ENCODE measurements around the gene ASPHD2.

The ASPHD2 gene

DNA sequence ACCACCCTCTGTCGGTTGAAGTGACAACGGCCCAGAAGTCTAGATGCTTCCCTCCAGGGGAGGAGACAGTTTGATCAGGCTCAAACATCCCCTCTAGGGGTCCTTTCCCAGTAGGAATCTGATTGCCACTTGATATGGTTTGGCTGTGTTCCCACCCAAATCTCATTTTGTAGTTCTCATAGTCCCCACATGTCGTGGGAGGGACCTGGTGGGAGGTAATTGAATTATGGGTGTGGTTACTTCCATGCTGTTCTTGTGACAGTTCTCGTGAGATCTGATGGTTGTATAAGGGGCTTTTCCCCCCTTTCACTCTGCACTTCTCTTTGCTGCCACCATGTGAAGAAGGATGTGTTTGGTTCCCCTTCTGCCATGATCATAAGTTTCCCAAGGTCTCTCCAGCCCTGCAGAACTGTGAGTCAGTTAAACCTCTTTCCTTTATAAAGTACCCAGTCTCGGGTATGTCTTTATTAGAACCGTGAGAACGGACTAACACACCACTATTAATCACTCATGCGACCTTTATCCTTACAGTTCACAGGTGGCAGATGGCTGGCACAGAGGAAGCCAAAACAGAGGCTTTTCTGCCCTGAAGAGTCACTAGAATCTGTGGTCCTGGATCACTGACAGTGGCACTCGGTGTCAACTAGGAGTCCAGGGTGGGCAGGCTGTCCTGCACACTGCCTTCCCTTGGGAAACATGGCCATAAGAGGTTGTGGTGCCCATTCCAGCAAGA is 21.6 kb downstream of the ASPHD2 start:
- TF ChIP-seq, protein P1, sequence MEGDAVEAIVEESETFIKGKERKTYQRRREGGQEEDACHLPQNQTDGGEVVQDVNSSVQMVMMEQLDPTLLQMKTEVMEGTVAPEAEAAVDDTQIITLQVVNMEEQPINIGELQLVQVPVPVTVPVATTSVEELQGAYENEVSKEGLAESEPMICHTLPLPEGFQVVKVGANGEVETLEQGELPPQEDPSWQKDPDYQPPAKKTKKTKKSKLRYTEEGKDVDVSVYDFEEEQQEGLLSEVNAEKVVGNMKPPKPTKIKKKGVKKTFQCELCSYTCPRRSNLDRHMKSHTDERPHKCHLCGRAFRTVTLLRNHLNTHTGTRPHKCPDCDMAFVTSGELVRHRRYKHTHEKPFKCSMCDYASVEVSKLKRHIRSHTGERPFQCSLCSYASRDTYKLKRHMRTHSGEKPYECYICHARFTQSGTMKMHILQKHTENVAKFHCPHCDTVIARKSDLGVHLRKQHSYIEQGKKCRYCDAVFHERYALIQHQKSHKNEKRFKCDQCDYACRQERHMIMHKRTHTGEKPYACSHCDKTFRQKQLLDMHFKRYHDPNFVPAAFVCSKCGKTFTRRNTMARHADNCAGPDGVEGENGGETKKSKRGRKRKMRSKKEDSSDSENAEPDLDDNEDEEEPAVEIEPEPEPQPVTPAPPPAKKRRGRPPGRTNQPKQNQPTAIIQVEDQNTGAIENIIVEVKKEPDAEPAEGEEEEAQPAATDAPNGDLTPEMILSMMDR (IDR thresholded peaks at IDR 0.05; ENCODE audit: extremely low read depth, insufficient read depth, missing control alignments): no peak
- in situ Hi-C loops (cut with MboI; ENCODE audit: low pct_unique_long_range_greater_than_20kb, low sequenced_read_pairs, unreplicated experiment): loop anchor here (10.0 kb wide), 1 partner anchor 46 kb away; no protein-coding TSS in a partner anchor
- no peak for DNase-seq (ENCODE audit: low spot score)

DNA sequence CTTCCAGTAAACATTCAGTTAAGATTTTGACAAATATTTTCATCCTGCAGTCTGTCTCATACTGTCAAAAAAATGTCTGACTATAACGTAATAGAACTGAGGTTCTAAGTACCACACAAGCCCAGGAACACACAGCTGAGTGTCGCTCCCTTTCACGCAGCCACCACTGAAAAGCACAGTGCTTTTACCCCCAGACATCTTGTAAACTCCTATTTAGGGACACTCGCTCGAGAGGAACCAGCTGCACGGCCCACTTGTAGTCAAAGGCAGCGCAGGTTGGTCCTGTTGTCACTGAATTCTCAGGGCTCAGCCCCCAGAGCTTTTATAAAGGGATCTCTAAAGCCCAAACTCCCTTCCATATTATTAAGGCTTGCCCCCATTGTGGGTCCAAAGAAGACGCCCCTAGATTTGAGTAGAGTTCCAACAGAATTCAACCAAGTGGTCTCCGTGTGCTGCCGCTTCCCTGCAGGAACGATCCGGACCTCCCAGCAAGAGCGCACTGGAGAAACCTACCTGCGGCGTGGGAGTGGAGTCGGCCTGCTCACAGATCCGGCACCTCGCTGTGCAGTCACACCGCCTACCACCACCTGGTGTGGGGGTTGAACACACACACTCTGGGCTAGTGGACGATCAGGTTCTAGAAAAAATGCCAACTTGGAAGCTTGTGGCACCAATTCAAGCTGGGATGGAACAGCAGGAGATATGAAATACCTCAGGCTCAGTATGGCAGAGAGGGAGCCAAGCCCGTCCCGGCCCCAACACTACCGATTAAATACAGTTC is 23.4 kb downstream of the ASPHD2 start:
- TF ChIP-seq, protein P1 (IDR thresholded peaks at IDR 0.05; ENCODE audit: extremely low read depth, insufficient read depth, missing control alignments): no peak
- no peak for DNase-seq (ENCODE audit: low spot score)
- in situ Hi-C loops (cut with MboI; ENCODE audit: low pct_unique_long_range_greater_than_20kb, low sequenced_read_pairs, unreplicated experiment): loop anchor here (10.0 kb wide), 1 partner anchor 48 kb away; no protein-coding TSS in a partner anchor

DNA sequence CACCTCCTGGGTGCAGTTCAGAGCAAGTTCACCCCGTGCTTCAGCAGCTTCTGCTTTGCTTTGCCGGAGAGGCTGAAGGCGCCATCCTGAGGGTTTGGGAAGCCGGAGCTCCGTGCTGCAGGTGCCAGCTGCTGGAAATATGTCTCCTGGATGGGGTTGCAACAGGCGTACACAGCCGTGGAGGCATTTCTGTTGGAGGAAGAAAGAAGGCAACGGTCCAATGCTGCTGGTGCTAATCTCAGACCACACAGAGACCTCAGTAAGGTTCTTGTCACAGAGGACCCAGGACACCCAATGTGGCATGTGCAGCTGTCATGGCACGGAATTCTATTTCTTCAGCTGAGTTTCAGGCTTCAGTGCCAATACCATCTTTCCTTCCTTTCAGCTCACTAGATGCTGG is 24.2 kb downstream of the ASPHD2 start:
- TF ChIP-seq, protein P1 (IDR thresholded peaks at IDR 0.05; ENCODE audit: extremely low read depth, insufficient read depth, missing control alignments): no peak
- in situ Hi-C loops (cut with MboI; ENCODE audit: low pct_unique_long_range_greater_than_20kb, low sequenced_read_pairs, unreplicated experiment): loop anchor here (10.0 kb wide), 1 partner anchor 48 kb away; no protein-coding TSS in a partner anchor
- DNase-seq (ENCODE audit: low spot score): no peak

GRCh38 chr22:26453812-26454500 is 24.9 kb downstream of the ASPHD2 start:
- TF ChIP-seq, protein P1 (IDR thresholded peaks at IDR 0.05; ENCODE audit: extremely low read depth, insufficient read depth, missing control alignments): no peak
- in situ Hi-C loops (cut with MboI; ENCODE audit: low pct_unique_long_range_greater_than_20kb, low sequenced_read_pairs, unreplicated experiment): loop anchor here (10.0 kb wide), 1 partner anchor 49 kb away; no protein-coding TSS in a partner anchor
- no peak for DNase-seq (ENCODE audit: low spot score)

DNA sequence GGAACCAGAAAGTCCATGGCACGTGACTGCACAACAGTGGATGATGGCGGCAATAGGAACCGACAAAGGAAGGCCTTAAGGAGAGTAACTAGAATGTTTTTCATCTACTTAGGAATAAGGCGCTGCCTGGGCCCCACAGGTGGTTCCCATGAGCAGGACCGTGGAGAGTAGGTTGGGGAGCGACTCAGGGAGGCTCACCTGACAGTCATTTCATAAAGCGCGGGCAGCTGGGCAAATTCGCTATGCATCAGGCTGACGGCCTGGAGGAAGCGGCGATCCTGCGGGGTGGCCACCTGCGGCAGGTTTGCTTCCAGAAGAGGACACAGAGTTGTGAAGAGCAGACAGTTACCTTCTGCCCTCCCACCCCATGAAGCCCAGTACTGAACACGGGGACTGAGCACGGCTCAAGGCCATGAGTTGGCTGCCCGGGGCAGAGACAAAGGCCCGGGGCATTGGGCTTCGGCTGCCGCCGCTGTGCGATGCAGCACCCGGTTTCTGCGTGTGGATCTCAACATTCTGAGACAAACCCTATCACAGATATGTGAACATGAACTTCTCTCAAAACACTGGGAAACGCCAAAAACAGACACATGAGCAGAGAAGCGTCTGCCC is 28.7 kb downstream of the ASPHD2 start:
- no peak for DNase-seq (ENCODE audit: low spot score)
- in situ Hi-C loops (cut with MboI; ENCODE audit: low pct_unique_long_range_greater_than_20kb, low sequenced_read_pairs, unreplicated experiment): loop anchor here (10.0 kb wide), 1 partner anchor 53 kb away; no protein-coding TSS in a partner anchor
- TF ChIP-seq, protein P1 (IDR thresholded peaks at IDR 0.05; ENCODE audit: extremely low read depth, insufficient read depth, missing control alignments): no peak

DNA sequence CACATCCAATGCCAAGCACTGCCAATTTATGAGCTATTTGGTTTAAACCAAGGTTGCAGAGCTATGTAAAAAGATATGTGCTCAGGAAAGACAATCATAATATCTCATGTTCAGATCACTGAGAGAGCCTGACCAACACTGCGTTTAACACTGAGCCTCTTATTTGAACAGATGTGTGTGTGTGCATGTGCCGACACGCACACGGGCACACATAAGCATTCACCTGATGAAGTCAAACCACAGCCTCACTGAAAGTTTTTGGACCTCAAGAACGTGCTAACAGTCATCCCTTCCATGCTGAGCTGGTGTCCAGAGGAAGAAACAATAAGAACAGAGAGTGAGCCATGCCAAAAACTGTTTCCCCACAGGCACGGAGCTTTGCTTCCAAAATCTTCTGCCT is 31.1 kb downstream of the ASPHD2 start:
- in situ Hi-C loops (cut with MboI; ENCODE audit: low pct_unique_long_range_greater_than_20kb, low sequenced_read_pairs, unreplicated experiment): loop anchor here (10.0 kb wide), 1 partner anchor 95 kb away; no protein-coding TSS in a partner anchor
- no peak for DNase-seq (ENCODE audit: low spot score)
- TF ChIP-seq, protein P1 (IDR thresholded peaks at IDR 0.05; ENCODE audit: extremely low read depth, insufficient read depth, missing control alignments): no peak

Data from GM13977 (cell line).